Duodenal mucosa (tissue), 2 donors: Measurements from ENCODE around the gene HES6.
"Not testable (repeated sequence)": the region's sequence is repeated elsewhere in the genome, so short reads cannot be mapped to it uniquely, and the experiment has no call there.

ENCODE experiments used
- H3K27ac ChIP-seq: one replicate; pipeline ENCODE4 v1.7.0; 2013; ENCODE audit warnings: low read depth, low read length
- H3K27me3 ChIP-seq, 2 donors: one replicate each; pipeline ENCODE4 v1.7.0; 2013; ENCODE audit warnings: low read length in 2 of 2, control low read depth in 1 of 2; ENCODE audit not compliant: insufficient read depth in 2 of 2, control insufficient read depth in 1 of 2
- H3K36me3 ChIP-seq, 2 donors: one replicate each; pipeline ENCODE4 v1.7.0; 2013; ENCODE audit warnings: low read length in 2 of 2, control low read depth in 1 of 2; ENCODE audit not compliant: insufficient read depth in 2 of 2, control insufficient read depth in 1 of 2
- H3K4me1 ChIP-seq, 2 donors: one replicate each; pipeline ENCODE4 v1.7.0; 2013; ENCODE audit warnings: low read length in 2 of 2, control low read depth in 1 of 2; ENCODE audit not compliant: insufficient read depth in 2 of 2, control insufficient read depth in 1 of 2
- H3K4me3 ChIP-seq, 2 donors: one replicate each; pipeline ENCODE4 v1.7.0; 2013; ENCODE audit warnings: low read length in 2 of 2, low read depth in 1 of 2
- H3K9ac ChIP-seq, 2 donors: one replicate each; pipeline ENCODE4 v1.7.0; 2013; ENCODE audit warnings: low read length in 2 of 2, low read depth in 1 of 2
- H3K9me3 ChIP-seq, 2 donors: one replicate each; pipeline ENCODE4 v1.7.0; 2013; ENCODE audit warnings: low read length in 2 of 2, control low read depth in 1 of 2; ENCODE audit not compliant: control insufficient read depth in 1 of 2

HES6 gene

GRCh38 chr2:238272156-238272555 is 32.3 kb upstream of the HES6 start:
- H3K36me3 ChIP-seq = peaks cover 47 to 84% of the 10 kb centered on the region in 2 donors
- no peak overlapping the region for H3K27ac ChIP-seq
- no peaks in the 10 kb centered on the region for H3K9me3 ChIP-seq
- peaks cover 13 to 18% of the 10 kb centered on the region in 2 donors for H3K4me1 ChIP-seq
- no peaks in the 10 kb centered on the region for H3K27me3 ChIP-seq
- H3K4me3 ChIP-seq = no peak overlapping the region
- no peak overlapping the region for H3K9ac ChIP-seq

- H3K36me3 ChIP-seq = peaks cover 48 to 82% of the 10 kb centered on the region in 2 donors
- not testable (repeated sequence) for H3K27me3 ChIP-seq, H3K9ac ChIP-seq, H3K4me3 ChIP-seq, H3K27ac ChIP-seq, H3K9me3 ChIP-seq
- H3K4me1 ChIP-seq = peaks cover 13 to 18% of the 10 kb centered on the region in 2 donors
These were observed 31.8 kb upstream of the HES6 start for GRCh38 chr2:238271686-238272085.

- Histone ChIP-seq H3K27ac (no peak overlapping the region), H3K9me3 (no peaks in the 10 kb centered on the region), H3K9ac (no peak overlapping the region), H3K4me1 (peaks cover 13 to 18% of the 10 kb centered on the region in 2 donors), H3K4me3 (no peak overlapping the region), H3K36me3 (peaks cover 42 to 81% of the 10 kb centered on the region in 2 donors), H3K27me3 (no peaks in the 10 kb centered on the region)
These were observed 31.3 kb upstream of the HES6 start for GRCh38 chr2:238271061-238271554.

GRCh38 chr2:238270606-238271005 is 30.8 kb upstream of the HES6 start:
- H3K27me3 ChIP-seq = no peaks in the 10 kb centered on the region
- H3K27ac ChIP-seq = no peak overlapping the region
- no peak overlapping the region for H3K4me3 ChIP-seq
- peaks cover 40 to 79% of the 10 kb centered on the region in 2 donors for H3K36me3 ChIP-seq
- no peak overlapping the region for H3K9ac ChIP-seq
- H3K4me1 ChIP-seq = peaks cover 13 to 18% of the 10 kb centered on the region in 2 donors
- no peaks in the 10 kb centered on the region for H3K9me3 ChIP-seq

GRCh38 chr2:238269741-238270140 is 29.9 kb upstream of the HES6 start:
- Histone ChIP-seq H3K9ac (no peak overlapping the region), H3K4me3 (no peak overlapping the region), H3K9me3 (no peaks in the 10 kb centered on the region), H3K4me1 (peaks cover 8 to 10% of the 10 kb centered on the region in 2 donors), H3K36me3 (peaks cover 40 to 79% of the 10 kb centered on the region in 2 donors), H3K27me3 (no peaks in the 10 kb centered on the region), H3K27ac (no peak overlapping the region)

- no peak overlapping the region for H3K27ac ChIP-seq
- H3K4me1 ChIP-seq = peaks cover 10 to 12% of the 10 kb centered on the region in 2 donors
- no peak overlapping the region for H3K4me3 ChIP-seq
- H3K27me3 ChIP-seq = no peaks in the 10 kb centered on the region
- H3K9ac ChIP-seq = no peak overlapping the region
- H3K36me3 ChIP-seq = peaks cover 41 to 71% of the 10 kb centered on the region in 2 donors
- no peaks in the 10 kb centered on the region for H3K9me3 ChIP-seq
These were observed 28.2 kb upstream of the HES6 start for GRCh38 chr2:238267884-238268680.

GRCh38 chr2:238267341-238267710 is 27.5 kb upstream of the HES6 start:
- peaks cover 40 to 69% of the 10 kb centered on the region in 2 donors for H3K36me3 ChIP-seq
- H3K9me3 ChIP-seq = no peaks in the 10 kb centered on the region
- H3K27ac ChIP-seq = no peak overlapping the region

GRCh38 chr2:238265605-238266004 is 25.8 kb upstream of the HES6 start:
- Histone ChIP-seq H3K27ac (no peak overlapping the region), H3K27me3 (no peaks in the 10 kb centered on the region), H3K4me1 (peaks cover 21 to 22% of the 10 kb centered on the region in 2 donors), H3K4me3 (no peak overlapping the region), H3K36me3 (peaks cover 48 to 72% of the 10 kb centered on the region in 2 donors), H3K9ac (no peak overlapping the region), H3K9me3 (no peaks in the 10 kb centered on the region)

More at GRCh38 chr2:238267341-238267710, 27.5 kb upstream of the HES6 start:
- H3K4me1 ChIP-seq = peaks cover 18 to 19% of the 10 kb centered on the region in 2 donors
- no peaks in the 10 kb centered on the region for H3K27me3 ChIP-seq
- no peak overlapping the region for H3K9ac ChIP-seq
- no peak overlapping the region for H3K4me3 ChIP-seq

GRCh38 chr2:238264072-238264460 is 24.2 kb upstream of the HES6 start:
- Histone ChIP-seq H3K27me3 (no peaks in the 10 kb centered on the region), H3K4me1 (peaks cover 21 to 22% of the 10 kb centered on the region in 2 donors), H3K4me3 (no peak overlapping the region), H3K36me3 (peaks cover 53 to 73% of the 10 kb centered on the region in 2 donors), H3K9ac (no peak overlapping the region), H3K9me3 (no peaks in the 10 kb centered on the region), H3K27ac (no peak overlapping the region)

- Histone ChIP-seq H3K9ac (no peak overlapping the region), H3K27ac (no peak overlapping the region)
These were observed 23.6 kb upstream of the HES6 start for GRCh38 chr2:238263204-238264071.

More at GRCh38 chr2:238263204-238264071, 23.6 kb upstream of the HES6 start:
- H3K27me3 ChIP-seq = no peaks in the 10 kb centered on the region
- peaks cover 53 to 76% of the 10 kb centered on the region in 2 donors for H3K36me3 ChIP-seq
- H3K4me1 ChIP-seq = peaks cover 21 to 22% of the 10 kb centered on the region in 2 donors
- no peak overlapping the region for H3K4me3 ChIP-seq
- H3K9me3 ChIP-seq = no peaks in the 10 kb centered on the region
